ENCODE results near the gene RNF144B.

DNA sequence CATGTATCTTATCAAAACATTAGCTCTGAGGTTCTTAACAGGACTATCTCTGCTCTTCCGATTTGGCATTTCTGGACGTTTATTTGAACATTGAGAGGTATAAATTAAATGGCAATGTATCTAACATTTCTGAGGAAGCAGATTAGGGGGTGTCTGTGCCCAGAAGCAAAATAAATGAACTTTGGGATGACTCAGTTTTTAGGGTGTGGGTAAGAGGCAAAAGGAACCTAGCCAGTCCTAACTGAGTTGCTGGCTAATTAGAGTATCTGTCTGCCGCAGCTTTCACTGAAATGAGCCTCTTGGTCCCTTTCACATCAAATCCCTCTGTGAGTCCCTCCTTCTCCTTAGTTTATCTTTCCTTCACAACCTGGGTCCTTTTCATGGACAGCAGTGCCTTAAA, 1.1 kb downstream of the RNF144B start:
- TF ChIP-seq EZH2 (IDR thresholded peaks at IDR 0.05; ENCODE audit: borderline replicate concordance, control insufficient read depth, low read depth, low read length) (no peak), FOS (IDR thresholded peaks at IDR 0.05; ENCODE audit: borderline replicate concordance, extremely low read depth, insufficient read length) (no peak), NFIC (IDR thresholded peaks at IDR 0.05; ENCODE audit: low read depth, low read length) (no peak), POLR2AphosphoS5 (IDR thresholded peaks at IDR 0.05; ENCODE audit: low read length) (no peak), LARP7 (IDR thresholded peaks at IDR 0.05) (no peak), CTCF (IDR thresholded peaks at IDR 0.05 in 2 of 3, conservative IDR thresholded peaks at IDR 0.05 in 1 of 3; ENCODE audit: control insufficient read depth in 2 of 3, extremely low read depth in 1 of 3, insufficient read depth in 1 of 3, low read depth in 3 of 3, low read length in 3 of 3) (no peak), TBL1XR1 (IDR thresholded peaks at IDR 0.05; ENCODE audit: low read depth, low read length) (no peak), RAD21 (IDR thresholded peaks at IDR 0.05; ENCODE audit: insufficient read depth, low read depth, low read length) (no peak), EP300 (IDR thresholded peaks at IDR 0.05; ENCODE audit: borderline replicate concordance in 1 of 2, control insufficient read depth in 1 of 2, low read depth in 2 of 2, low read length in 2 of 2) (no peak), ATF3 (IDR thresholded peaks at IDR 0.05; ENCODE audit: borderline replicate concordance, extremely low read depth, low read depth, low read length) (no peak), ZNF24 (IDR thresholded peaks at IDR 0.05) (no peak)
